ENCODE results near the gene ZNF837.

Gene ZNF837

GRCh38 chr19:58395979-58396627, 15.3 kb upstream of the ZNF837 start:
- DNase-seq (ENCODE audit: low read depth), result peak; percentile 17
- peak overlapping the region; percentile 34 for H3K4me3 ChIP-seq (ENCODE audit: low read depth, low read length)
- no peak for TF ChIP-seq CTCF (conservative IDR thresholded peaks at IDR 0.05; ENCODE audit: low read depth, low read length)

- peak within 1 kb of the TSS; percentile 34 for H3K4me3 ChIP-seq (ENCODE audit: low read depth, low read length)
- TF ChIP-seq CTCF (conservative IDR thresholded peaks at IDR 0.05; ENCODE audit: low read depth, low read length), result no peak
- no peak for DNase-seq (ENCODE audit: low read depth)
Observed at GRCh38 chr19:58395220-58395978, 14.6 kb upstream of the ZNF837 start, which contains the start of gene RNF225. Gene RNF225, plus strand, starts transcription at chr19:58395656. Its CDS starts 434 bp downstream, at chr19:58396090.

- no peak overlapping the region for H3K4me3 ChIP-seq (ENCODE audit: low read depth, low read length)
- no peak for TF ChIP-seq CTCF (conservative IDR thresholded peaks at IDR 0.05; ENCODE audit: low read depth, low read length)
- DNase-seq (ENCODE audit: low read depth), result no peak
Observed at GRCh38 chr19:58394821-58395219, 14.0 kb upstream of the ZNF837 start.

GRCh38 chr19:58393725-58394033, 12.8 kb upstream of the ZNF837 start:
- no peak overlapping the region for H3K4me3 ChIP-seq (ENCODE audit: low read depth, low read length)
- no peak for TF ChIP-seq CTCF (conservative IDR thresholded peaks at IDR 0.05; ENCODE audit: low read depth, low read length)
- no peak for DNase-seq (ENCODE audit: low read depth)

- no peak for TF ChIP-seq CTCF (conservative IDR thresholded peaks at IDR 0.05; ENCODE audit: low read depth, low read length)
- no peak for DNase-seq (ENCODE audit: low read depth)
- H3K4me3 ChIP-seq (ENCODE audit: low read depth, low read length), result no peak overlapping the region
Observed at GRCh38 chr19:58392945-58393724, 12.3 kb upstream of the ZNF837 start.

GRCh38 chr19:58388175-58388526, 7.3 kb upstream of the ZNF837 start:
- no peak for TF ChIP-seq CTCF (conservative IDR thresholded peaks at IDR 0.05; ENCODE audit: low read depth, low read length)
- H3K4me3 ChIP-seq (ENCODE audit: low read depth, low read length), result peak overlapping the region; percentile 82
- DNase-seq (ENCODE audit: low read depth), result no peak
